ENCODE data around the gene C1QTNF7. TPM values are rescaled to one million over a fixed set of nuclear protein-coding genes. Genes with fewer than 3 reads are reported as not detected.

Gene C1QTNF7
- total and polyA plus RNA-seq, 7 donors, result 0.20 to 2.3 (median 0.35) TPM

- no peaks in the 10 kb centered on the region for H3K4me1 ChIP-seq
- no peak for ATAC-seq
- no peak overlapping the region for H3K4me3 ChIP-seq
- 93 to 96% (median 94%) methylated on average over 2 of the region's 2 CpGs for WGBS, 3 donors
- H3K27ac ChIP-seq, result no peak overlapping the region
- H3K27me3 ChIP-seq (ENCODE audit: insufficient read depth in 3 of 3, low read length in 2 of 3), result no peaks in the 10 kb centered on the region
- intact Hi-C loops (cut with DNase I), result loop anchor here in 1 of 2 donors (5.0 kb wide), 2 partner anchors 400 to 475 kb away; no protein-coding TSS in a partner anchor
- H3K9me3 ChIP-seq, result no peaks in the 10 kb centered on the region
- no peak for TF ChIP-seq CTCF (IDR thresholded peaks at IDR 0.05)
- H3K36me3 ChIP-seq (ENCODE audit: insufficient read depth in 1 of 2, low read depth in 1 of 2), result peaks cover 0 to 6% of the 10 kb centered on the region in 2 donors
- no peak for DNase-seq
These were observed 54.3 kb downstream of the C1QTNF7 start for GRCh38 chr4:15481961-15482745.

GRCh38 chr4:15482842-15483241, 55.0 kb downstream of the C1QTNF7 start:
- intact Hi-C loops (cut with DNase I), result loop anchor here in 1 of 2 donors (5.0 kb wide), 2 partner anchors 399 to 474 kb away; no protein-coding TSS in a partner anchor
- DNase-seq (no peak), ATAC-seq (no peak)
- no peak for TF ChIP-seq CTCF (IDR thresholded peaks at IDR 0.05)
- H3K9me3 ChIP-seq, result no peaks in the 10 kb centered on the region
- no peak overlapping the region for H3K27ac ChIP-seq
- no peaks in the 10 kb centered on the region for H3K27me3 ChIP-seq (ENCODE audit: insufficient read depth in 3 of 3, low read length in 2 of 3)
- H3K36me3 ChIP-seq (ENCODE audit: insufficient read depth in 1 of 2, low read depth in 1 of 2), result peaks cover 0 to 6% of the 10 kb centered on the region in 2 donors
- H3K4me3 ChIP-seq, result no peak overlapping the region
- no peaks in the 10 kb centered on the region for H3K4me1 ChIP-seq
- 62 to 72% (median 64%) methylated on average over 2 of the region's 2 CpGs for WGBS, 3 donors

- H3K4me3 ChIP-seq, result no peak overlapping the region
- TF ChIP-seq CTCF (IDR thresholded peaks at IDR 0.05), result no peak
- no peaks in the 10 kb centered on the region for H3K27me3 ChIP-seq (ENCODE audit: insufficient read depth in 3 of 3, low read length in 2 of 3)
- intact Hi-C loops (cut with DNase I), result no loop called here
- DNase-seq (no peak), ATAC-seq (no peak)
- no peak overlapping the region for H3K27ac ChIP-seq
- no peaks in the 10 kb centered on the region for H3K4me1 ChIP-seq
- H3K9me3 ChIP-seq, result no peaks in the 10 kb centered on the region
- peaks cover 0 to 4% of the 10 kb centered on the region in 2 donors for H3K36me3 ChIP-seq (ENCODE audit: insufficient read depth in 1 of 2, low read depth in 1 of 2)
These were observed 60.3 kb downstream of the C1QTNF7 start for GRCh38 chr4:15488136-15488535.

GRCh38 chr4:15488658-15489470, 61.0 kb downstream of the C1QTNF7 start:
- WGBS, 3 donors, result 80 to 86% (median 83%) methylated on average over 6 of the region's 6 CpGs
- Histone ChIP-seq H3K4me1 (no peaks in the 10 kb centered on the region), H3K4me3 (no peak overlapping the region), H3K36me3 (ENCODE audit: insufficient read depth in 1 of 2, low read depth in 1 of 2) (peaks cover 0 to 4% of the 10 kb centered on the region in 2 donors), H3K9me3 (no peaks in the 10 kb centered on the region), H3K27ac (no peak overlapping the region), H3K27me3 (ENCODE audit: insufficient read depth in 3 of 3, low read length in 2 of 3) (no peaks in the 10 kb centered on the region)
- no peak for TF ChIP-seq CTCF (IDR thresholded peaks at IDR 0.05)
- DNase-seq, result no peak
- intact Hi-C loops (cut with DNase I), result no loop called here
- peak in 1 of 4 donors; percentile 45 for ATAC-seq
